ENCODE measurements around the gene TNNT2. TPM values are rescaled to one million over a fixed set of nuclear protein-coding genes. Genes with fewer than 3 reads are reported as not detected.

Gene TNNT2
- total RNA-seq, 2 donors from 2014 or later = 2.4 to 4.2 TPM

- no peak for DNase-seq
- H3K4me1 ChIP-seq = no peaks in the 10 kb centered on the region
- TF ChIP-seq CTCF (IDR thresholded peaks at IDR 0.05) = no peak
- no peak overlapping the region for H3K4me3 ChIP-seq
- H3K36me3 ChIP-seq = no peaks in the 10 kb centered on the region
- no peak overlapping the region for H3K27ac ChIP-seq
- H3K27me3 ChIP-seq = no peaks in the 10 kb centered on the region
- intact Hi-C loops (cut with DNase I) = no loop called here
- no peak overlapping the region for H3K9ac ChIP-seq (ENCODE audit: low read depth in 2 of 2, low read length in 2 of 2)
- no peaks in the 10 kb centered on the region for H3K9me3 ChIP-seq
These were observed 23.2 kb downstream of the TNNT2 start for GRCh38 chr1:201354151-201354900.

GRCh38 chr1:201353186-201353940 lies 24.1 kb downstream of the TNNT2 start:
- TF ChIP-seq CTCF (IDR thresholded peaks at IDR 0.05) = no peak
- no peaks in the 10 kb centered on the region for H3K36me3 ChIP-seq
- peak; percentile 28 for DNase-seq
- no peak overlapping the region for H3K4me3 ChIP-seq
- intact Hi-C loops (cut with DNase I) = no loop called here
- no peaks in the 10 kb centered on the region for H3K27me3 ChIP-seq
- H3K27ac ChIP-seq = no peak overlapping the region
- no peaks in the 10 kb centered on the region for H3K4me1 ChIP-seq
- no peaks in the 10 kb centered on the region for H3K9me3 ChIP-seq
- H3K9ac ChIP-seq (ENCODE audit: low read depth in 2 of 2, low read length in 2 of 2) = no peak overlapping the region

- no peaks in the 10 kb centered on the region for H3K27me3 ChIP-seq
- H3K27ac ChIP-seq = no peak overlapping the region
- TF ChIP-seq CTCF (IDR thresholded peaks at IDR 0.05) = no peak
- no peak for DNase-seq
- no peak overlapping the region for H3K4me3 ChIP-seq
- intact Hi-C loops (cut with DNase I) = no loop called here
- H3K9ac ChIP-seq (ENCODE audit: low read depth in 2 of 2, low read length in 2 of 2) = no peak overlapping the region
- no peaks in the 10 kb centered on the region for H3K9me3 ChIP-seq
- no peaks in the 10 kb centered on the region for H3K4me1 ChIP-seq
- H3K36me3 ChIP-seq = no peaks in the 10 kb centered on the region
These were observed 25.9 kb downstream of the TNNT2 start for GRCh38 chr1:201351617-201352016.

GRCh38 chr1:201350884-201351283 lies 26.6 kb downstream of the TNNT2 start:
- no peak for DNase-seq
- H3K9ac ChIP-seq (ENCODE audit: low read depth in 2 of 2, low read length in 2 of 2) = no peak overlapping the region
- H3K27ac ChIP-seq = no peak overlapping the region
- intact Hi-C loops (cut with DNase I) = no loop called here
- no peaks in the 10 kb centered on the region for H3K9me3 ChIP-seq
- no peaks in the 10 kb centered on the region for H3K36me3 ChIP-seq
- H3K27me3 ChIP-seq = no peaks in the 10 kb centered on the region
- no peaks in the 10 kb centered on the region for H3K4me1 ChIP-seq
- no peak overlapping the region for H3K4me3 ChIP-seq
- no peak for TF ChIP-seq CTCF (IDR thresholded peaks at IDR 0.05)

- Histone ChIP-seq H3K9ac (ENCODE audit: low read depth in 2 of 2, low read length in 2 of 2) (no peak overlapping the region), H3K9me3 (no peaks in the 10 kb centered on the region), H3K4me1 (no peaks in the 10 kb centered on the region), H3K27ac (no peak overlapping the region), H3K36me3 (no peaks in the 10 kb centered on the region), H3K4me3 (no peak overlapping the region), H3K27me3 (no peaks in the 10 kb centered on the region)
- intact Hi-C loops (cut with DNase I) = no loop called here
- DNase-seq = no peak
- TF ChIP-seq CTCF (IDR thresholded peaks at IDR 0.05) = no peak
These were observed 27.1 kb downstream of the TNNT2 start for GRCh38 chr1:201350361-201350725.
